NCI-H2171 (cell line): ENCODE measurements around the gene CEMIP.

ENCODE experiments used
- DNase-seq: peaks from one replicate; lab custom pipeline; 2025; lab: John Stamatoyannopoulos, UW

Gene CEMIP

GRCh38 chr15:80931191-80931590, 152.0 kb downstream of the CEMIP start:
- no peak for DNase-seq

- DNase-seq = no peak
These were observed 152.7 kb downstream of the CEMIP start for GRCh38 chr15:80931721-80932512.

GRCh38 chr15:80932513-80932815, 153.3 kb downstream of the CEMIP start:
- no peak for DNase-seq

GRCh38 chr15:80932989-80933388, 153.8 kb downstream of the CEMIP start:
- DNase-seq = no peak

- no peak for DNase-seq
These were observed 155.6 kb downstream of the CEMIP start for GRCh38 chr15:80934761-80935221.

GRCh38 chr15:80936288-80937078, 157.3 kb downstream of the CEMIP start:
- no peak for DNase-seq

- DNase-seq = no peak
These were observed 158.5 kb downstream of the CEMIP start for GRCh38 chr15:80937718-80938117.

- no peak for DNase-seq
These were observed 160.0 kb downstream of the CEMIP start for GRCh38 chr15:80939216-80939615.

- no peak for DNase-seq
These were observed 161.2 kb downstream of the CEMIP start for GRCh38 chr15:80940331-80940730.

GRCh38 chr15:80940851-80941250, 161.7 kb downstream of the CEMIP start:
- DNase-seq = no peak

GRCh38 chr15:80942266-80942665, 163.1 kb downstream of the CEMIP start:
- no peak for DNase-seq

GRCh38 chr15:80942746-80943565, 163.8 kb downstream of the CEMIP start:
- DNase-seq = no peak

GRCh38 chr15:80944818-80945217, 165.6 kb downstream of the CEMIP start:
- DNase-seq = no peak

- DNase-seq = no peak
These were observed 166.4 kb downstream of the CEMIP start for GRCh38 chr15:80945605-80946004.

- DNase-seq = no peak
These were observed 167.4 kb downstream of the CEMIP start for GRCh38 chr15:80946576-80946975.

GRCh38 chr15:80948651-80949292, 169.6 kb downstream of the CEMIP start:
- no peak for DNase-seq

- no peak for DNase-seq
These were observed 170.6 kb downstream of the CEMIP start for GRCh38 chr15:80949756-80950155.

GRCh38 chr15:80950291-80951078, 171.3 kb downstream of the CEMIP start:
- no peak for DNase-seq

- DNase-seq = no peak
These were observed 172.8 kb downstream of the CEMIP start for GRCh38 chr15:80951941-80952340.

- no peak for DNase-seq
These were observed 174.1 kb downstream of the CEMIP start for GRCh38 chr15:80953001-80953952.
